SK-N-SH treated with all-trans-retinoic acid at 6 μM for 48 hours (cell line): Measurements from ENCODE around the gene ECM2.

ENCODE experiments used
- ATAC-seq: fragments of 200-7000 bp; cut with Tn5 transposase; 3 replicates; pipeline ENCODE4 v1.9.1; 2020; ENCODE audit warnings: mild to moderate bottlenecking, moderate library complexity
- ARNTL ChIP-seq: fragments of 450-650 bp; formaldehyde crosslinking; IDR thresholded peaks from 2 replicates; pipeline ENCODE4 v1.5.0; 2020; ENCODE audit warnings: low read depth, mild to moderate bottlenecking, moderate library complexity, borderline replicate concordance
- ESRRG ChIP-seq: fragments of 250-450 bp; sonication (Bioruptor Pico); IDR thresholded peaks from 2 replicates; pipeline ENCODE4 v1.6.1; 2021; ENCODE audit warnings: mild to moderate bottlenecking
- GLIS3 ChIP-seq: fragments of 250-450 bp; sonication (Bioruptor Pico); IDR thresholded peaks from 2 replicates; pipeline ENCODE4 v1.5.0; 2020; ENCODE audit warnings: mild to moderate bottlenecking, moderate library complexity
- ISL1 ChIP-seq: fragments of 250-450 bp; sonication (Bioruptor Pico); IDR thresholded peaks from 2 replicates; pipeline ENCODE4 v2.1.2; 2022; ENCODE audit warnings: mild to moderate bottlenecking, moderate library complexity
- OSR1 ChIP-seq: fragments of 250-450 bp; sonication (Bioruptor Pico); IDR thresholded peaks from 2 replicates; pipeline ENCODE4 v1.8.0; 2022; ENCODE audit warnings: moderate library complexity, mild to moderate bottlenecking, inconsistent platforms
- POU6F1 ChIP-seq: fragments of 250-450 bp; sonication (Bioruptor Pico); IDR thresholded peaks from 2 replicates; pipeline ENCODE4 v1.8.0; 2021; ENCODE audit warnings: low read depth, mild to moderate bottlenecking, moderate library complexity, borderline replicate concordance
- PPARA ChIP-seq: fragments of 250-450 bp; sonication (Bioruptor Pico); IDR thresholded peaks from 2 replicates; pipeline ENCODE4 v1.5.0; 2020; ENCODE audit warnings: mild to moderate bottlenecking, borderline replicate concordance
- SNAI2 ChIP-seq: fragments of 250-450 bp; sonication (Bioruptor Pico); IDR thresholded peaks from 2 replicates; pipeline ENCODE4 v1.5.0; 2020; ENCODE audit warnings: mild to moderate bottlenecking, moderate library complexity
- TOX ChIP-seq: fragments of 250-450 bp; sonication (Bioruptor Pico); IDR thresholded peaks from 2 replicates; pipeline ENCODE4 v1.8.0; 2021; ENCODE audit warnings: mild to moderate bottlenecking, moderate library complexity, borderline replicate concordance
- ZC3H10 ChIP-seq: fragments of 250-450 bp; sonication (Bioruptor Pico); IDR thresholded peaks from 2 replicates; pipeline ENCODE4 v1.5.1; 2021; ENCODE audit warnings: mild to moderate bottlenecking, moderate library complexity
- ZFP3 ChIP-seq: fragments of 250-450 bp; sonication (Bioruptor Pico); IDR thresholded peaks from 2 replicates; pipeline ENCODE4 v1.5.0; 2020; ENCODE audit warnings: mild to moderate bottlenecking, moderate library complexity
- ZFP30 ChIP-seq: fragments of 450-650 bp; formaldehyde crosslinking; IDR thresholded peaks from 2 replicates; pipeline ENCODE4 v1.5.0; 2022; ENCODE audit warnings: mild to moderate bottlenecking, moderate library complexity
- ZNF70 ChIP-seq: fragments of 450-650 bp; formaldehyde crosslinking; IDR thresholded peaks from 2 replicates; pipeline ENCODE4 v1.5.0; 2020; ENCODE audit warnings: mild to moderate bottlenecking, moderate library complexity
- TF ChIP-seq, protein P1 (sequence below): fragments of 250-450 bp; sonication (Bioruptor Pico); IDR thresholded peaks from 2 replicates; pipeline ENCODE4 v1.8.0; 2020; ENCODE audit warnings: mild to moderate bottlenecking, moderate library complexity, borderline replicate concordance
- TF ChIP-seq, protein P2 (sequence below): fragments of 250-450 bp; sonication (Bioruptor Pico); IDR thresholded peaks from 2 replicates; pipeline ENCODE4 v1.5.1; 2021; ENCODE audit warnings: mild to moderate bottlenecking, moderate library complexity
- TF ChIP-seq, protein P3 (sequence below): fragments of 250-450 bp; sonication (Bioruptor Pico); IDR thresholded peaks from 2 replicates; pipeline ENCODE4 v1.5.1; 2020; ENCODE audit warnings: low read depth, mild to moderate bottlenecking, moderate library complexity

The ECM2 gene

GRCh38 chr9:92562461-92562967 is 26.7 kb upstream of the ECM2 start:
- peak; percentile 52 for ATAC-seq
- TF ChIP-seq, protein P1, sequence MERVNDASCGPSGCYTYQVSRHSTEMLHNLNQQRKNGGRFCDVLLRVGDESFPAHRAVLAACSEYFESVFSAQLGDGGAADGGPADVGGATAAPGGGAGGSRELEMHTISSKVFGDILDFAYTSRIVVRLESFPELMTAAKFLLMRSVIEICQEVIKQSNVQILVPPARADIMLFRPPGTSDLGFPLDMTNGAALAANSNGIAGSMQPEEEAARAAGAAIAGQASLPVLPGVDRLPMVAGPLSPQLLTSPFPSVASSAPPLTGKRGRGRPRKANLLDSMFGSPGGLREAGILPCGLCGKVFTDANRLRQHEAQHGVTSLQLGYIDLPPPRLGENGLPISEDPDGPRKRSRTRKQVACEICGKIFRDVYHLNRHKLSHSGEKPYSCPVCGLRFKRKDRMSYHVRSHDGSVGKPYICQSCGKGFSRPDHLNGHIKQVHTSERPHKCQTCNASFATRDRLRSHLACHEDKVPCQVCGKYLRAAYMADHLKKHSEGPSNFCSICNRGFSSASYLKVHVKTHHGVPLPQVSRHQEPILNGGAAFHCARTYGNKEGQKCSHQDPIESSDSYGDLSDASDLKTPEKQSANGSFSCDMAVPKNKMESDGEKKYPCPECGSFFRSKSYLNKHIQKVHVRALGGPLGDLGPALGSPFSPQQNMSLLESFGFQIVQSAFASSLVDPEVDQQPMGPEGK: no peak
- TF ChIP-seq, protein P2, sequence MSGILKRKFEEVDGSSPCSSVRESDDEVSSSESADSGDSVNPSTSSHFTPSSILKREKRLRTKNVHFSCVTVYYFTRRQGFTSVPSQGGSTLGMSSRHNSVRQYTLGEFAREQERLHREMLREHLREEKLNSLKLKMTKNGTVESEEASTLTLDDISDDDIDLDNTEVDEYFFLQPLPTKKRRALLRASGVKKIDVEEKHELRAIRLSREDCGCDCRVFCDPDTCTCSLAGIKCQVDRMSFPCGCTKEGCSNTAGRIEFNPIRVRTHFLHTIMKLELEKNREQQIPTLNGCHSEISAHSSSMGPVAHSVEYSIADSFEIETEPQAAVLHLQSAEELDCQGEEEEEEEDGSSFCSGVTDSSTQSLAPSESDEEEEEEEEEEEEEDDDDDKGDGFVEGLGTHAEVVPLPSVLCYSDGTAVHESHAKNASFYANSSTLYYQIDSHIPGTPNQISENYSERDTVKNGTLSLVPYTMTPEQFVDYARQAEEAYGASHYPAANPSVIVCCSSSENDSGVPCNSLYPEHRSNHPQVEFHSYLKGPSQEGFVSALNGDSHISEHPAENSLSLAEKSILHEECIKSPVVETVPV (CRISPR knock-in tag): no peak
- TF ChIP-seq TOX (CRISPR knock-in tag): peak; percentile 35; the same call in 1 of the 2 replicates
- no peak for TF ChIP-seq PPARA (CRISPR knock-in tag)
- no peak for TF ChIP-seq OSR1
- TF ChIP-seq ESRRG (CRISPR knock-in tag): no peak
- TF ChIP-seq ZNF70: no peak
- TF ChIP-seq ISL1 (CRISPR knock-in tag): peak; percentile 75

GRCh38 chr9:92561374-92562330 is 25.9 kb upstream of the ECM2 start:
- TF ChIP-seq TOX (CRISPR knock-in tag): no peak
- no peak for TF ChIP-seq ZFP3 (CRISPR knock-in tag)
- no peak for TF ChIP-seq ZFP30 (CRISPR knock-in tag)
- TF ChIP-seq ARNTL: no peak
- TF ChIP-seq PPARA (CRISPR knock-in tag): no peak
- TF ChIP-seq ESRRG (CRISPR knock-in tag): no peak
- TF ChIP-seq, protein P1: no peak
- no peak for TF ChIP-seq ZC3H10 (CRISPR knock-in tag)
- no peak for TF ChIP-seq SNAI2 (CRISPR knock-in tag)
- TF ChIP-seq, protein P2 (CRISPR knock-in tag): no peak
- TF ChIP-seq POU6F1: no peak
- ATAC-seq: peak; percentile 53

DNA sequence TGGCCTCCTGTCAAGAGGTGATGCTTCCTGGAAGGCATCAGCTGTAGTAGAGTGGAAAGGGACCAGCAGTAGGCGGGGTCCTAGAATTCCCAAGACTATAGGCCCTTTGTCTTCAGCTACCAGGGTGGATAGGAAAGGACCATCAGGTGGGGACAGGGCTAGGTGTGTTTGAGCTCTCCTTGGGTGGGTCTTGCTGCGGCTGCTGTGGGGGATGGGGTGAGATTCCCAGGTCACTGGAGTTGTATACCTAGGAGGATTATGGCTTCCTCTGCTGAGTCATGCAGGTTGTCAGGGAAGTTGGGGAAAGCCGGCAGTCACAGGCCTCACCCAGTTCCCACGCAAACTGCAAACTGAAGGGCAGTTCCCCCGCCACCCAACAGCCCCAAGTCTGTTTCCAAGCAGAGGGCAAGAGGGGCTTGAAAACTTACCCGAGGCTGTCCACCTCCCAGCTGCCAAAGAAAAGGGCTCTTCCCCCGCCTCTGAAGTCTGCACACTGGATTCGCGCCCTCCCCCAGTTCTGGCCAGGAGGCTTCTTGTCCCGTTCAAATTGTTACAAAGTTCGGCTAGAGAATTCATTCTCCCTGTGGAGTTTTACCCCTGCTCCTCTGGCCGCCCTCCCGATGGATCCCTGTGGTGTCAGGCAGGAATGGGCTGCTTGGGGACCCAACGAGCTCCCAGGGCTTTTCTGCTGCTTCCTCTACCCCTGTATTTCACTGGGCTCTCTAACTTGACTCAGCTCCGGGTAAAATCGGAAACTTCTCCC is 23.0 kb upstream of the ECM2 start:
- TF ChIP-seq ZC3H10 (CRISPR knock-in tag) (no peak), ESRRG (CRISPR knock-in tag) (no peak)
- no peak for ATAC-seq

GRCh38 chr9:92550765-92551164 is 15.0 kb upstream of the ECM2 start:
- TF ChIP-seq, protein P2 (CRISPR knock-in tag): no peak
- TF ChIP-seq, protein P3, sequence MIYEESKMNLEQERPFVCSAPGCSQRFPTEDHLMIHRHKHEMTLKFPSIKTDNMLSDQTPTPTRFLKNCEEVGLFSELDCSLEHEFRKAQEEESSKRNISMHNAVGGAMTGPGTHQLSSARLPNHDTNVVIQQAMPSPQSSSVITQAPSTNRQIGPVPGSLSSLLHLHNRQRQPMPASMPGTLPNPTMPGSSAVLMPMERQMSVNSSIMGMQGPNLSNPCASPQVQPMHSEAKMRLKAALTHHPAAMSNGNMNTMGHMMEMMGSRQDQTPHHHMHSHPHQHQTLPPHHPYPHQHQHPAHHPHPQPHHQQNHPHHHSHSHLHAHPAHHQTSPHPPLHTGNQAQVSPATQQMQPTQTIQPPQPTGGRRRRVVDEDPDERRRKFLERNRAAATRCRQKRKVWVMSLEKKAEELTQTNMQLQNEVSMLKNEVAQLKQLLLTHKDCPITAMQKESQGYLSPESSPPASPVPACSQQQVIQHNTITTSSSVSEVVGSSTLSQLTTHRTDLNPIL (CRISPR knock-in tag): no peak
- TF ChIP-seq GLIS3 (CRISPR knock-in tag): no peak
- TF ChIP-seq ESRRG (CRISPR knock-in tag): no peak
- ATAC-seq: no peak
